ENCODE measurements around the gene PI4KA.

- TF ChIP-seq POLR2A (IDR thresholded peaks at IDR 0.05) (no peak), POLR2AphosphoS5 (IDR thresholded peaks at IDR 0.05) (no peak)
- TF ChIP-seq, protein P1, sequence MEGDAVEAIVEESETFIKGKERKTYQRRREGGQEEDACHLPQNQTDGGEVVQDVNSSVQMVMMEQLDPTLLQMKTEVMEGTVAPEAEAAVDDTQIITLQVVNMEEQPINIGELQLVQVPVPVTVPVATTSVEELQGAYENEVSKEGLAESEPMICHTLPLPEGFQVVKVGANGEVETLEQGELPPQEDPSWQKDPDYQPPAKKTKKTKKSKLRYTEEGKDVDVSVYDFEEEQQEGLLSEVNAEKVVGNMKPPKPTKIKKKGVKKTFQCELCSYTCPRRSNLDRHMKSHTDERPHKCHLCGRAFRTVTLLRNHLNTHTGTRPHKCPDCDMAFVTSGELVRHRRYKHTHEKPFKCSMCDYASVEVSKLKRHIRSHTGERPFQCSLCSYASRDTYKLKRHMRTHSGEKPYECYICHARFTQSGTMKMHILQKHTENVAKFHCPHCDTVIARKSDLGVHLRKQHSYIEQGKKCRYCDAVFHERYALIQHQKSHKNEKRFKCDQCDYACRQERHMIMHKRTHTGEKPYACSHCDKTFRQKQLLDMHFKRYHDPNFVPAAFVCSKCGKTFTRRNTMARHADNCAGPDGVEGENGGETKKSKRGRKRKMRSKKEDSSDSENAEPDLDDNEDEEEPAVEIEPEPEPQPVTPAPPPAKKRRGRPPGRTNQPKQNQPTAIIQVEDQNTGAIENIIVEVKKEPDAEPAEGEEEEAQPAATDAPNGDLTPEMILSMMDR (IDR thresholded peaks at IDR 0.05): no peak
These were observed 32.4 kb upstream of the PI4KA start for GRCh38 chr22:20890975-20891374.
